ENCODE results near the gene C14orf180. TPM values are rescaled to one million over a fixed set of nuclear protein-coding genes. Genes with fewer than 3 reads are reported as not detected.

Gene C14orf180
- polyA plus RNA-seq, 4 donors = 0.10 to 0.21 (median 0.20) TPM; not detected in 1

- DNase-seq (ENCODE audit: low read depth in 4 of 4, low spot score in 3 of 4) = no peak
These were observed 19.6 kb upstream of the C14orf180 start for GRCh38 chr14:104559804-104560585.

- no peak for DNase-seq (ENCODE audit: low read depth in 4 of 4, low spot score in 3 of 4)
These were observed 19.0 kb upstream of the C14orf180 start for GRCh38 chr14:104560586-104560945.

GRCh38 chr14:104561124-104561557 lies 18.4 kb upstream of the C14orf180 start:
- no peak for DNase-seq (ENCODE audit: low read depth in 4 of 4, low spot score in 3 of 4)

GRCh38 chr14:104561632-104562495 lies 17.7 kb upstream of the C14orf180 start:
- DNase-seq (ENCODE audit: low read depth in 4 of 4, low spot score in 3 of 4) = no peak

GRCh38 chr14:104562606-104563005 lies 17.0 kb upstream of the C14orf180 start:
- no peak for DNase-seq (ENCODE audit: low read depth in 4 of 4, low spot score in 3 of 4)

GRCh38 chr14:104563191-104563741 lies 16.3 kb upstream of the C14orf180 start:
- no peak for DNase-seq (ENCODE audit: low read depth in 4 of 4, low spot score in 3 of 4)

GRCh38 chr14:104563742-104564615 lies 15.6 kb upstream of the C14orf180 start:
- peak in 1 of 4 donors; percentile 55 for DNase-seq (ENCODE audit: low read depth in 4 of 4, low spot score in 3 of 4)

GRCh38 chr14:104564744-104565679 lies 14.6 kb upstream of the C14orf180 start:
- no peak for DNase-seq (ENCODE audit: low read depth in 4 of 4, low spot score in 3 of 4)

GRCh38 chr14:104567141-104567956 lies 12.2 kb upstream of the C14orf180 start:
- no peak for DNase-seq (ENCODE audit: low read depth in 4 of 4, low spot score in 3 of 4)

- DNase-seq (ENCODE audit: low read depth in 4 of 4, low spot score in 3 of 4) = no peak
These were observed 11.7 kb upstream of the C14orf180 start for GRCh38 chr14:104567957-104568225.

- DNase-seq (ENCODE audit: low read depth in 4 of 4, low spot score in 3 of 4) = no peak
These were observed 10.9 kb upstream of the C14orf180 start for GRCh38 chr14:104568620-104569019.

- no peak for DNase-seq (ENCODE audit: low read depth in 4 of 4, low spot score in 3 of 4)
These were observed 10.1 kb upstream of the C14orf180 start for GRCh38 chr14:104569435-104569834.

- no peak for DNase-seq (ENCODE audit: low read depth in 4 of 4, low spot score in 3 of 4)
These were observed 8.3 kb upstream of the C14orf180 start for GRCh38 chr14:104571246-104571645.

GRCh38 chr14:104572024-104572626 lies 7.4 kb upstream of the C14orf180 start:
- DNase-seq (ENCODE audit: low read depth in 4 of 4, low spot score in 3 of 4) = no peak

- DNase-seq (ENCODE audit: low read depth in 4 of 4, low spot score in 3 of 4) = no peak
These were observed 6.9 kb upstream of the C14orf180 start for GRCh38 chr14:104572668-104573067.

- no peak for DNase-seq (ENCODE audit: low read depth in 4 of 4, low spot score in 3 of 4)
These were observed 5.6 kb upstream of the C14orf180 start for GRCh38 chr14:104573930-104574329.

GRCh38 chr14:104574536-104574935 lies 5.0 kb upstream of the C14orf180 start:
- DNase-seq (ENCODE audit: low read depth in 4 of 4, low spot score in 3 of 4) = no peak

GRCh38 chr14:104574978-104575583 lies 4.5 kb upstream of the C14orf180 start:
- DNase-seq (ENCODE audit: low read depth in 4 of 4, low spot score in 3 of 4) = no peak
